Measurements from ENCODE around the gene L3MBTL4.

GRCh38 chr18:6106091-6106685 is 308.5 kb downstream of the L3MBTL4 start:
- no peak for TF ChIP-seq TSHZ1 (CRISPR knock-in tag; IDR thresholded peaks at IDR 0.05)
- TF ChIP-seq GABPA (tag; conservative IDR thresholded peaks at IDR 0.05; ENCODE audit: low read depth): no peak
- no peak for TF ChIP-seq ZKSCAN3 (CRISPR knock-in tag; IDR thresholded peaks at IDR 0.05)
- TF ChIP-seq ZBTB8A (IDR thresholded peaks at IDR 0.05; ENCODE audit: partially characterized antibody): no peak
- no peak for TF ChIP-seq YY1 (IDR thresholded peaks at IDR 0.05; ENCODE audit: borderline replicate concordance in 1 of 3, control insufficient read depth in 1 of 3, extremely low read depth in 1 of 3, insufficient read depth in 3 of 3, insufficient read length in 1 of 3, insufficient replicate concordance in 2 of 3, low read depth in 1 of 3, low read length in 2 of 3)
- TF ChIP-seq ZFPM2 (CRISPR knock-in tag; IDR thresholded peaks at IDR 0.05): no peak
- no peak for TF ChIP-seq SP2 (IDR thresholded peaks at IDR 0.05; ENCODE audit: extremely low read depth, low read depth, low read length, poor library complexity, severe bottlenecking)
- no peak for TF ChIP-seq RBM39 (optimal IDR thresholded peaks at IDR 0.05; ENCODE audit: low read depth, low read length)
- no peak for TF ChIP-seq MEF2A (IDR thresholded peaks at IDR 0.05; ENCODE audit: control insufficient read depth, low read depth, low read length)
- TF ChIP-seq CTCF (IDR thresholded peaks at IDR 0.05 in 2 of 3, conservative IDR thresholded peaks at IDR 0.05 in 1 of 3; ENCODE audit: insufficient read depth in 2 of 3, low read depth in 1 of 3, low read length in 3 of 3): no peak
- no peak for TF ChIP-seq TRIM24 (IDR thresholded peaks at IDR 0.05)
- TF ChIP-seq LARP7 (IDR thresholded peaks at IDR 0.05): no peak
- no peak for TF ChIP-seq ELK1 (CRISPR knock-in tag; IDR thresholded peaks at IDR 0.05)

All from K562 (cell line).